HG03108 (cell line): Measurements from ENCODE around the gene INPP5F.
"Not testable (repeated sequence)": the region's sequence is repeated elsewhere in the genome, so short reads cannot be mapped to it uniquely, and the experiment has no call there.

Experiments
- ATAC-seq: cut with Tn5 transposase; IDR thresholded peaks from one replicate; pipeline ENCODE4 v1.9.1; 2021; ENCODE audit warnings: moderate library complexity; ENCODE audit not compliant: unreplicated experiment

INPP5F gene

GRCh38 chr10:119706521-119707278, 19.1 kb upstream of the INPP5F start:
- ATAC-seq: no peak

GRCh38 chr10:119707331-119707730, 18.5 kb upstream of the INPP5F start:
- not testable (repeated sequence) for ATAC-seq

GRCh38 chr10:119710935-119711334, 14.9 kb upstream of the INPP5F start:
- not testable (repeated sequence) for ATAC-seq

- no peak for ATAC-seq
Measured at GRCh38 chr10:119713744-119714483, 11.9 kb upstream of the INPP5F start.

GRCh38 chr10:119714484-119714816, 11.4 kb upstream of the INPP5F start:
- ATAC-seq: no peak

- ATAC-seq: no peak
Measured at GRCh38 chr10:119715628-119716505, 10.0 kb upstream of the INPP5F start.

GRCh38 chr10:119723161-119723560, 2.7 kb upstream of the INPP5F start:
- ATAC-seq: no peak

GRCh38 chr10:119723624-119724023, 2.2 kb upstream of the INPP5F start:
- ATAC-seq: no peak

- no peak for ATAC-seq
Measured at GRCh38 chr10:119724593-119725516, 995 bp upstream of the INPP5F start.

- ATAC-seq: no peak
Measured at GRCh38 chr10:119725517-119725827, 378 bp upstream of the INPP5F start.

GRCh38 chr10:119726676-119727261, 919 bp downstream of the INPP5F start:
- ATAC-seq: no peak

- ATAC-seq: no peak
Measured at GRCh38 chr10:119728172-119728800, 2.4 kb downstream of the INPP5F start.

- ATAC-seq: no peak
Measured at GRCh38 chr10:119734396-119735332, 8.8 kb downstream of the INPP5F start.

GRCh38 chr10:119735451-119735850, 9.6 kb downstream of the INPP5F start:
- no peak for ATAC-seq

GRCh38 chr10:119736220-119736619, 10.4 kb downstream of the INPP5F start:
- ATAC-seq: no peak

GRCh38 chr10:119737039-119737663, 11.3 kb downstream of the INPP5F start:
- ATAC-seq: no peak

GRCh38 chr10:119737823-119738222, 12.0 kb downstream of the INPP5F start:
- ATAC-seq: no peak

- ATAC-seq: no peak
Measured at GRCh38 chr10:119738962-119739361, 13.1 kb downstream of the INPP5F start.
